ENCODE data around the gene CEBPZ. TPM values are rescaled to one million over a fixed set of nuclear protein-coding genes. Genes with fewer than 3 reads are reported as not detected.

CEBPZ gene
- total RNA-seq, 1 donor, result 36.6 TPM

GRCh38 chr2:37244017-37244416 is 12.6 kb upstream of the CEBPZ start:
- Histone ChIP-seq H3K9me3 (ENCODE audit: low read depth, low read length) (no peaks in the 10 kb centered on the region), H2AFZ (ENCODE audit: low read length) (no peak overlapping the region), H3K4me1 (ENCODE audit: insufficient read depth, low read length) (no peaks in the 10 kb centered on the region), H3K36me3 (ENCODE audit: insufficient read depth, low read length) (peaks cover 48% of the 10 kb centered on the region), H3K4me2 (ENCODE audit: insufficient read depth, low read length) (no peak overlapping the region), H3K27me3 (ENCODE audit: insufficient read depth, low read length) (no peaks in the 10 kb centered on the region), H3K27ac (ENCODE audit: low read depth, low read length) (no peak overlapping the region), H3K79me2 (ENCODE audit: insufficient read depth, low read length) (no peaks in the 10 kb centered on the region), H4K20me1 (ENCODE audit: insufficient read depth, low read length) (no peaks in the 10 kb centered on the region), H3K4me3 (ENCODE audit: insufficient read depth, low read length) (no peak overlapping the region)
- TF ChIP-seq, protein P1, sequence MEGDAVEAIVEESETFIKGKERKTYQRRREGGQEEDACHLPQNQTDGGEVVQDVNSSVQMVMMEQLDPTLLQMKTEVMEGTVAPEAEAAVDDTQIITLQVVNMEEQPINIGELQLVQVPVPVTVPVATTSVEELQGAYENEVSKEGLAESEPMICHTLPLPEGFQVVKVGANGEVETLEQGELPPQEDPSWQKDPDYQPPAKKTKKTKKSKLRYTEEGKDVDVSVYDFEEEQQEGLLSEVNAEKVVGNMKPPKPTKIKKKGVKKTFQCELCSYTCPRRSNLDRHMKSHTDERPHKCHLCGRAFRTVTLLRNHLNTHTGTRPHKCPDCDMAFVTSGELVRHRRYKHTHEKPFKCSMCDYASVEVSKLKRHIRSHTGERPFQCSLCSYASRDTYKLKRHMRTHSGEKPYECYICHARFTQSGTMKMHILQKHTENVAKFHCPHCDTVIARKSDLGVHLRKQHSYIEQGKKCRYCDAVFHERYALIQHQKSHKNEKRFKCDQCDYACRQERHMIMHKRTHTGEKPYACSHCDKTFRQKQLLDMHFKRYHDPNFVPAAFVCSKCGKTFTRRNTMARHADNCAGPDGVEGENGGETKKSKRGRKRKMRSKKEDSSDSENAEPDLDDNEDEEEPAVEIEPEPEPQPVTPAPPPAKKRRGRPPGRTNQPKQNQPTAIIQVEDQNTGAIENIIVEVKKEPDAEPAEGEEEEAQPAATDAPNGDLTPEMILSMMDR (IDR thresholded peaks at IDR 0.05; ENCODE audit: extremely low read depth, low read depth, low read length), result no peak
- no peak for DNase-seq (ENCODE audit: insufficient read length, low spot score, missing footprints)

- no peaks in the 10 kb centered on the region for H3K4me1 ChIP-seq (ENCODE audit: insufficient read depth, low read length)
- no peak overlapping the region for H3K27ac ChIP-seq (ENCODE audit: low read depth, low read length)
- H3K4me2 ChIP-seq (ENCODE audit: insufficient read depth, low read length), result no peak overlapping the region
- H4K20me1 ChIP-seq (ENCODE audit: insufficient read depth, low read length), result no peaks in the 10 kb centered on the region
- H3K79me2 ChIP-seq (ENCODE audit: insufficient read depth, low read length), result no peaks in the 10 kb centered on the region
- H2AFZ ChIP-seq (ENCODE audit: low read length), result no peak overlapping the region
- H3K4me3 ChIP-seq (ENCODE audit: insufficient read depth, low read length), result no peak overlapping the region
- TF ChIP-seq, protein P1 (IDR thresholded peaks at IDR 0.05; ENCODE audit: extremely low read depth, low read depth, low read length), result no peak
- H3K27me3 ChIP-seq (ENCODE audit: insufficient read depth, low read length), result no peaks in the 10 kb centered on the region
- H3K36me3 ChIP-seq (ENCODE audit: insufficient read depth, low read length), result peaks cover 43% of the 10 kb centered on the region
- H3K9me3 ChIP-seq (ENCODE audit: low read depth, low read length), result no peaks in the 10 kb centered on the region
- DNase-seq (ENCODE audit: insufficient read length, low spot score, missing footprints), result no peak
Observed at GRCh38 chr2:37243435-37243834, 12.0 kb upstream of the CEBPZ start.

DNA sequence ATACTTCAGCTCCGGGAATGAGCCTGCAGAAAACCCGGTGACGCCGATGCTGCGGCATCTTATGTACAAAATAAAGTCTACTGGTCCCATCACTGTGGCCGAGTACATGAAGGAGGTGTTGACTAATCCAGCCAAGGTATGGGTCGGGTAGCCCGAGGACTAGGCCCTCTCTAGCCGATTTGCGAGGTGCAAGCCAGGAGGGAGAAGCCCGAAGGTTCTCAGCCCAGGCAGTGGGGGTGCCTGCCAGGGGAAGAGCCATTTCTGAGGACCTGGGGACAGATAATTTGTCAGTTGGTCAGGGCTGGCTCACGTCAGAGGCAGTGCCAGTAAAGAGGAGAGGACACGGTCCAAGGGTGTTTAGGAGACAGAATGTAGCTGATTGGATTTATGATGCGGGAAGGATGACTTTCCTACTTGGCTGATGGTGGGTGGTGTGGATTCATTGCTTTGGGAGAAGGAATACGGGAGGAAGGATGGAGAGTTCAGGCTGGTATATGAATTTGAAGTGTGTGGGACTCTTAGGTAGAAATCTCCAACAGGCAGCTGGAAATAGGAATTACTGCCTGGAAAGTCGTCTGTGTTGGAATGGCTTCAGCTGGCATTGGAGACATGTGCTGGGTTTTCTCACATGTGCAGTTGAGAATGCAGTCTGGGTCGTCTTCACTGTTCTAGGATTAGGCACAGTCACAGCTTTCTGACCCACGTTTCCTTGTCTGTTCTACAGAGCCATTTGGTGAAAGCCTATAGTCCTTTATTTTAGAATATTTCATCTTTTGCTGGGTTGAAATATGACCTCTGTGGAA is 936 bp upstream of the CEBPZ start:
- H4K20me1 ChIP-seq (ENCODE audit: insufficient read depth, low read length), result peaks cover 23% of the 10 kb centered on the region
- peak overlapping the region; percentile 94 for H2AFZ ChIP-seq (ENCODE audit: low read length)
- TF ChIP-seq, protein P1 (IDR thresholded peaks at IDR 0.05; ENCODE audit: extremely low read depth, low read depth, low read length), result no peak
- peak overlapping the region; percentile 86 for H3K4me3 ChIP-seq (ENCODE audit: insufficient read depth, low read length)
- H3K9me3 ChIP-seq (ENCODE audit: low read depth, low read length), result no peaks in the 10 kb centered on the region
- H3K36me3 ChIP-seq (ENCODE audit: insufficient read depth, low read length), result peaks cover 17% of the 10 kb centered on the region
- DNase-seq (ENCODE audit: insufficient read length, low spot score, missing footprints), result no peak
- peaks cover 80% of the 10 kb centered on the region for H3K79me2 ChIP-seq (ENCODE audit: insufficient read depth, low read length)
- H3K27ac ChIP-seq (ENCODE audit: low read depth, low read length), result peak overlapping the region; percentile 98
- H3K4me1 ChIP-seq (ENCODE audit: insufficient read depth, low read length), result peaks cover 20% of the 10 kb centered on the region
- H3K27me3 ChIP-seq (ENCODE audit: insufficient read depth, low read length), result no peaks in the 10 kb centered on the region
- peak overlapping the region; percentile 86 for H3K4me2 ChIP-seq (ENCODE audit: insufficient read depth, low read length)

- Histone ChIP-seq H3K9me3 (ENCODE audit: low read depth, low read length) (no peaks in the 10 kb centered on the region), H3K36me3 (ENCODE audit: insufficient read depth, low read length) (peaks cover 22% of the 10 kb centered on the region), H4K20me1 (ENCODE audit: insufficient read depth, low read length) (peaks cover 29% of the 10 kb centered on the region), H3K4me3 (ENCODE audit: insufficient read depth, low read length) (peak overlapping the region; percentile 86), H3K4me1 (ENCODE audit: insufficient read depth, low read length) (peaks cover 20% of the 10 kb centered on the region), H3K27me3 (ENCODE audit: insufficient read depth, low read length) (no peaks in the 10 kb centered on the region), H3K27ac (ENCODE audit: low read depth, low read length) (peak overlapping the region; percentile 98), H2AFZ (ENCODE audit: low read length) (peak overlapping the region; percentile 94), H3K79me2 (ENCODE audit: insufficient read depth, low read length) (peaks cover 90% of the 10 kb centered on the region), H3K4me2 (ENCODE audit: insufficient read depth, low read length) (peak overlapping the region; percentile 86)
- TF ChIP-seq, protein P1 (IDR thresholded peaks at IDR 0.05; ENCODE audit: extremely low read depth, low read depth, low read length), result no peak
- DNase-seq (ENCODE audit: insufficient read length, low spot score, missing footprints), result no peak
Observed at GRCh38 chr2:37230581-37230980, 815 bp downstream of the CEBPZ start.
